CD4-positive, alpha-beta T cell treated with Interferon alpha-2 for 1 hour (primary cell): Measurements from ENCODE around the gene NAT16.

ENCODE experiments used
- DNase-seq, 2 donors: peaks; one replicate each; pipeline ENCODE4 v3.0.0-alpha.2; 2020 to 2022

NAT16 gene

GRCh38 chr7:101170617-101171441 is 9.3 kb downstream of the NAT16 start:
- DNase-seq: no peak

- DNase-seq: peak; percentile 76 to 86
Observed at GRCh38 chr7:101169838-101170551, 10.1 kb downstream of the NAT16 start.

GRCh38 chr7:101169110-101169837 is 10.8 kb downstream of the NAT16 start:
- no peak for DNase-seq

GRCh38 chr7:101168412-101169049 is 11.6 kb downstream of the NAT16 start:
- no peak for DNase-seq

- no peak for DNase-seq
Observed at GRCh38 chr7:101167645-101168411, 12.3 kb downstream of the NAT16 start.

- no peak for DNase-seq
Observed at GRCh38 chr7:101166909-101167644, 13.0 kb downstream of the NAT16 start.

- DNase-seq: no peak
Observed at GRCh38 chr7:101166648-101166908, 13.5 kb downstream of the NAT16 start.

- no peak for DNase-seq
Observed at GRCh38 chr7:101165958-101166647, 14.0 kb downstream of the NAT16 start.

GRCh38 chr7:101165075-101165957 is 14.8 kb downstream of the NAT16 start, which contains the start of gene VGF:
Gene VGF (minus strand): TSS chr7:101165569. CDS start chr7:101164843, 726 bp downstream.
- DNase-seq: peak; percentile 94 to 95

GRCh38 chr7:101164071-101164840 is 15.8 kb downstream of the NAT16 start:
- no peak for DNase-seq

- DNase-seq: no peak
Observed at GRCh38 chr7:101163279-101164070, 16.6 kb downstream of the NAT16 start.

GRCh38 chr7:101162551-101163278 is 17.4 kb downstream of the NAT16 start:
- no peak for DNase-seq

- DNase-seq: no peak
Observed at GRCh38 chr7:101161692-101162471, 18.2 kb downstream of the NAT16 start.

- no peak for DNase-seq
Observed at GRCh38 chr7:101160910-101161309, 19.2 kb downstream of the NAT16 start.

- no peak for DNase-seq
Observed at GRCh38 chr7:101159696-101160674, 20.1 kb downstream of the NAT16 start.
